ENCODE measurements around the gene SYCP3. TPM values are rescaled to one million over a fixed set of nuclear protein-coding genes. Genes with fewer than 3 reads are reported as not detected.

The SYCP3 gene
- total RNA-seq, 4 donors from 2014 or later = not detected

DNA sequence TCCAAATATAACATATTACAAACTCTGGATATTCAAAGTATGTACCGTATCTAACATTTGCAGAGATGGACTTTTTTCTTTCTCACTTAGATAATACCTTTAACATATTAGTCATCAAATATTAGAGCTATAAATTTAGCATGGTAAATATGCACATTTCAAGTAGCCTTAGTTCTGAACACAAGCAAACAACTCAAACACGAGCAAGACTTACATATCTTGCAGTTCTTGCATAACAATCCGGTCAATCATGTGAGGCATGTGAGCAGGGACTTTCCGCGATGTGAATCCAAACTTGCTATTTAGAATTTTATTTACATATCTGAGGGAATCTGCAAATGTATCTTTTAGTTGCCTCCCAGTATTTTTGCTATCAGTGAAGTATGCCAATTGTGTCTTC lies 22.1 kb upstream of the SYCP3 start:
- Histone ChIP-seq H3K4me1 (no peaks in the 10 kb centered on the region), H3K27me3 (no peaks in the 10 kb centered on the region), H3K9me3 (no peaks in the 10 kb centered on the region), H3K27ac (no peak overlapping the region), H3K4me3 (no peak overlapping the region), H3K36me3 (peaks cover 0 to 40% (median 0%) of the 10 kb centered on the region in 3 donors)
- DNase-seq = no peak
- TF ChIP-seq POLR2A (IDR thresholded peaks at IDR 0.05) = no peak
- TF ChIP-seq, protein P1, sequence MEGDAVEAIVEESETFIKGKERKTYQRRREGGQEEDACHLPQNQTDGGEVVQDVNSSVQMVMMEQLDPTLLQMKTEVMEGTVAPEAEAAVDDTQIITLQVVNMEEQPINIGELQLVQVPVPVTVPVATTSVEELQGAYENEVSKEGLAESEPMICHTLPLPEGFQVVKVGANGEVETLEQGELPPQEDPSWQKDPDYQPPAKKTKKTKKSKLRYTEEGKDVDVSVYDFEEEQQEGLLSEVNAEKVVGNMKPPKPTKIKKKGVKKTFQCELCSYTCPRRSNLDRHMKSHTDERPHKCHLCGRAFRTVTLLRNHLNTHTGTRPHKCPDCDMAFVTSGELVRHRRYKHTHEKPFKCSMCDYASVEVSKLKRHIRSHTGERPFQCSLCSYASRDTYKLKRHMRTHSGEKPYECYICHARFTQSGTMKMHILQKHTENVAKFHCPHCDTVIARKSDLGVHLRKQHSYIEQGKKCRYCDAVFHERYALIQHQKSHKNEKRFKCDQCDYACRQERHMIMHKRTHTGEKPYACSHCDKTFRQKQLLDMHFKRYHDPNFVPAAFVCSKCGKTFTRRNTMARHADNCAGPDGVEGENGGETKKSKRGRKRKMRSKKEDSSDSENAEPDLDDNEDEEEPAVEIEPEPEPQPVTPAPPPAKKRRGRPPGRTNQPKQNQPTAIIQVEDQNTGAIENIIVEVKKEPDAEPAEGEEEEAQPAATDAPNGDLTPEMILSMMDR (IDR thresholded peaks at IDR 0.05) = no peak

DNA sequence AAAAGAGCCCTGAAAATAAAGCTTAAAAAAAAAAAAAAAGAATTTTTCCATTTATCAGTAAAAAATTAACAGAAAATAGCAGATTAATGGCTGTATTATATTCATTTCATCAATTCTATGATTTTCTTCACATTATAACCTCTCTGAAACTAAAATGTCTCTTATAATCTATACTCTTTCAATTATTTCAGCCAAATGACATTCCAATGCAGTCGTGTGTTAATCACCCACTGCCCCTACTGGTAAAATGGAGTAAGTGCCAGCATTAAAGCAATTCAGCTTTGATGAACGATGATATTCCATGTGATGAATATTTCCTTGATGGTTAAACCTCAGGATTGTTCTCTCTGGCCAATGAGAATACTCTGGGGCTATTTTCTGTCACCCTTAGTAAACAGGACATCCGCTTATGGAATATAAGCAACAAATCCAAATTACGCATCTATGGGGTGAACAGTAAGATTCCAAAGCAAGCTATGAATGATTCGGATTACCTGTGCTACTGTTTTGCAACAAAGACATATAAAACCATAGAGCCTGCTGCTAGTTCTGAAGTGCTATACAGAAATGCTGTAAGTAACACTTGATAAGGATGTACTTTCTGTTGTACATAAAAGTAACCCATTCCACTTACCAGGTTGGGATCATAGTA lies 20.3 kb upstream of the SYCP3 start:
- Histone ChIP-seq H3K4me1 (no peaks in the 10 kb centered on the region), H3K27ac (no peak overlapping the region), H3K9me3 (no peaks in the 10 kb centered on the region), H3K4me3 (no peak overlapping the region), H3K27me3 (no peaks in the 10 kb centered on the region), H3K36me3 (peaks cover 0 to 35% (median 0%) of the 10 kb centered on the region in 3 donors)
- TF ChIP-seq POLR2A (IDR thresholded peaks at IDR 0.05) = no peak
- TF ChIP-seq, protein P1 (IDR thresholded peaks at IDR 0.05) = peak; percentile 51 to 89 (median 88)
- DNase-seq = peak in 1 of 3 donors; percentile 62

DNA sequence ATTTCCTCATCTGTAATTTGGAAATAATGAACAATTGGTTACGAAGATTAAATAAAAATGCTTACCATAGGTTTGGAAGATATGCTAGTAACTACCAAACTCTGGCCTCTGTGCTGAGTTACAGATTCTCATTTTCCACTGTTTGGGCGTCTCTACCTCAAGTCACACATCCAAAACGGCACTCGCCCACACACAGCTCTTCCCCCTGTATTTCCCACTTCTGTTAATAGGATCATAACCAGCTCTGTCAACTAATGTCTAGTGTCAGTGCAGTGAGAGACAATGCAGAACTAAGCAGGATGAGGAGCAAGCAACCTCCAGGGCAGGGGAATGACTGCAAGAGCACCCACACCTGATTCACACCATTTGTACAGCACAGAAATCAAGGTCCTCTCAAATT lies 10.9 kb upstream of the SYCP3 start:
- no peak overlapping the region for H3K4me3 ChIP-seq
- TF ChIP-seq POLR2A (IDR thresholded peaks at IDR 0.05) = no peak
- TF ChIP-seq, protein P1 (IDR thresholded peaks at IDR 0.05) = no peak
- H3K4me1 ChIP-seq = no peaks in the 10 kb centered on the region
- no peak overlapping the region for H3K27ac ChIP-seq
- H3K27me3 ChIP-seq = no peaks in the 10 kb centered on the region
- H3K36me3 ChIP-seq = peaks cover 0 to 81% (median 0%) of the 10 kb centered on the region in 3 donors
- no peaks in the 10 kb centered on the region for H3K9me3 ChIP-seq
- DNase-seq = no peak

DNA sequence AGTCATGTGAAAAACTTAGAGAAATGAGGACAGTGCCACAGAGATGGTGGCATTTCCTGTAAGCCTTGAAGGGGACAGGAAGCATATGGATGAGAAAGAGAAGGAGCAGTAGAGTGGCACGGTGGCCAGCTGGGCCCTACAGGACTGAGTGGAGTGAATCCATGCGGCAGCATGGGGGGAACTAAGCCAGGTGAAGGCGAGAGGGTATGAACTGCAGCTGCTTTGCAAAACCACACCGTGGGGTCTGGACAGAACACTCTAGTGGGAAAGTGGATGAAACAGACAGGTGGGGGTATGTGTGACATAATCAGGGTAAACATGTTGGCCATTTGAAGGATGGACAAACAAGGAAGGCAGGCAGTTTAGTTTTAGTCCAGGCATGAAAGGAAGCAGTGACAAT lies 10.4 kb upstream of the SYCP3 start:
- H3K4me3 ChIP-seq = no peak overlapping the region
- H3K27me3 ChIP-seq = no peaks in the 10 kb centered on the region
- H3K36me3 ChIP-seq = peaks cover 0 to 86% (median 0%) of the 10 kb centered on the region in 3 donors
- no peak for DNase-seq
- no peaks in the 10 kb centered on the region for H3K4me1 ChIP-seq
- no peaks in the 10 kb centered on the region for H3K9me3 ChIP-seq
- TF ChIP-seq, protein P1 (IDR thresholded peaks at IDR 0.05) = no peak
- TF ChIP-seq POLR2A (IDR thresholded peaks at IDR 0.05) = no peak
- no peak overlapping the region for H3K27ac ChIP-seq

DNA sequence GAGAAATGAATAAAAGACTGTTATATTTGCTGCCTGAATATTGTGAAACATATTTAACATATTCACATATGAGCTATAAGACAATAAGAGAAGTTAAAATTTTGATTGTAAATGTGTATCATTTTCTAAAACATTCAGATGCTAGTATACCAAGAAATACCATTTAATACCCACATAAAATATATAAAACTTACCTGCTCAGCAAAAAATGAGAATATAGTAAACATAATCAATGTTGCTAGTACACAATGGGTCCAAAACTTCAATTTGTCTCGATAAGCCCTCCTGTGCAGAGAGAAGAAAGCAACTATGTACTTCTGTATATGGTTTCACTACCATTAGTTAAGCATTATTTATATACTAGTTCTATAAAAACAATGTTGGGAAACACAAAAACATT lies 9.6 kb upstream of the SYCP3 start:
- H3K27ac ChIP-seq = no peak overlapping the region
- peaks cover 0 to 88% (median 0%) of the 10 kb centered on the region in 3 donors for H3K36me3 ChIP-seq
- DNase-seq = no peak
- no peaks in the 10 kb centered on the region for H3K27me3 ChIP-seq
- no peaks in the 10 kb centered on the region for H3K4me1 ChIP-seq
- no peak for TF ChIP-seq POLR2A (IDR thresholded peaks at IDR 0.05)
- H3K9me3 ChIP-seq = no peaks in the 10 kb centered on the region
- no peak overlapping the region for H3K4me3 ChIP-seq

DNA sequence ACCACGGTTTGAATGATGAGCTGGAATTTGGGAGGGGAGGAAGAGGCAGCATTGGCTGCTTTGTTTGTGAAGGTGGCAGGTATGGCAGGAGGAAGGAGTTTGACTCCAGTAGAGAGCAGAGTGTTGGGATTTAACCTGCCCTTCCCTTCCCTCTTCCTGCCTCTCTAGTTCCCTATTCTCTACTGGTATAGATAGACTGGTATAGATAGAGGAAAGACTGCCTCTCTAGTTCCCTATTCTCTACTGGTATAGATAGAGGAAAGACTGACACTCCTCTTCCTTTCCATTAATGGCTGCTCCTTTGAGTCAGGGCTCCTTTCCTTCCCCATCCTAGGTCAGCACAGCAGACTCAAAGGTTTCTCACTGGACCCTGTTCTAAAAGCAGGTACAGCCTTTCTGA lies 8.4 kb upstream of the SYCP3 start:
- DNase-seq = no peak
- TF ChIP-seq, protein P1 (IDR thresholded peaks at IDR 0.05) = no peak
- no peak for TF ChIP-seq POLR2A (IDR thresholded peaks at IDR 0.05)
- H3K27ac ChIP-seq = no peak overlapping the region
- H3K4me3 ChIP-seq = no peak overlapping the region
- peaks cover 0 to 87% (median 0%) of the 10 kb centered on the region in 3 donors for H3K36me3 ChIP-seq
- H3K27me3 ChIP-seq = no peaks in the 10 kb centered on the region
- H3K4me1 ChIP-seq = no peaks in the 10 kb centered on the region
- no peaks in the 10 kb centered on the region for H3K9me3 ChIP-seq
